C4-2B (cell line): ENCODE measurements around the gene TECPR1.

Experiments
- CTCF ChIP-seq: fragments of 450-650 bp; conservative IDR thresholded peaks from 2 replicates; pipeline ENCODE4 v1.5.1; 2017; ENCODE audit warnings: mild to moderate bottlenecking
- ZFX ChIP-seq: fragments of 450-650 bp; IDR thresholded peaks from 2 replicates; pipeline ENCODE4 v1.6.1; 2017

GRCh38 chr7:98167653-98168052 lies 84.4 kb downstream of the TECPR1 start:
- TF ChIP-seq CTCF = no peak
- TF ChIP-seq ZFX = no peak
